Activated T-helper 17 cell treated with anti-CD3 and anti-CD28 coated beads, Interleukin-2, amount 50 U/mL, for 72 hours (primary cell): ENCODE measurements around the gene DNASE1L1. TPM values are rescaled to one million over a fixed set of nuclear protein-coding genes. Genes with fewer than 3 reads are reported as not detected.
A peak's percentile ranks its signal among the peaks of the same experiment; 100 is the strongest.

Experiments
- ATAC-seq: fragments of 150-1000 bp; cut with Tn5 transposase; replicated peaks from 2 replicates; pipeline ENCODE4 v1.10.0; 2021; ENCODE audit warnings: mild to moderate bottlenecking, moderate library complexity
- H3K27ac Mint-ChIP-seq: one replicate; pipeline ENCODE4 v1.8.0; 2022; ENCODE audit warnings: mixed read lengths
- H3K27me3 Mint-ChIP-seq: one replicate; pipeline ENCODE4 v1.8.0; 2022; ENCODE audit warnings: mixed read lengths
- H3K36me3 Mint-ChIP-seq: one replicate; pipeline ENCODE4 v1.8.0; 2022; ENCODE audit warnings: low read depth, mild to moderate bottlenecking, mixed read lengths
- H3K4me1 Mint-ChIP-seq: one replicate; pipeline ENCODE4 v1.8.0; 2022; ENCODE audit warnings: mixed read lengths
- H3K4me3 Mint-ChIP-seq: one replicate; pipeline ENCODE4 v1.8.0; 2022; ENCODE audit warnings: mild to moderate bottlenecking, mixed read lengths
- H3K9me3 Mint-ChIP-seq: one replicate; pipeline ENCODE4 v1.8.0; 2022; ENCODE audit warnings: mixed read lengths
- total RNA-seq, 2 donors: library from RNA; stranded (reverse); gene quantifications; one replicate each; pipeline ENCODE4 v1.2.3, GENCODE V29; 2022

The DNASE1L1 gene
- total RNA-seq, 2 donors from 2014 or later = 13.9 to 16.7 TPM

DNA sequence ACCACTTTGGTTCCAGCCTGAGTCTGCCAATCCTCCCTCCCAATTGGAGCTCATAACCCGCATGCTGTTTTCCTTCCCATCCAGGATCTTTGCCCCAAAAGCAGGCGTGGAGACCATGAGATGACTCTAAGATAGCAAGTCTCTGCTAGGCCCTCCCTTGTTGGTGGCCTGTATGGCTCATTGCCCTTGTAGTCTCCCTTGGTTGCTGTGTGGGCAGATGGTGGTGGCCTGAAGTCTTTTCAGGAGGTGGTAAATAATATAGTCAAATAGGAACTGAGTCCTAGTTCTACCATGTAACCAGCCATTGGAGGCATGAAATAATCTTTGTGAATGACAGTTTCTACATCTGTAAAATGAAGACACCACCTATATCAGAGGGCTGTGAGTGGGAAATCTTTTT is 20.7 kb upstream of the DNASE1L1 start:
- H3K27ac Mint-ChIP-seq = peak overlapping the region; percentile 25
- peak; percentile 29 for ATAC-seq

DNA sequence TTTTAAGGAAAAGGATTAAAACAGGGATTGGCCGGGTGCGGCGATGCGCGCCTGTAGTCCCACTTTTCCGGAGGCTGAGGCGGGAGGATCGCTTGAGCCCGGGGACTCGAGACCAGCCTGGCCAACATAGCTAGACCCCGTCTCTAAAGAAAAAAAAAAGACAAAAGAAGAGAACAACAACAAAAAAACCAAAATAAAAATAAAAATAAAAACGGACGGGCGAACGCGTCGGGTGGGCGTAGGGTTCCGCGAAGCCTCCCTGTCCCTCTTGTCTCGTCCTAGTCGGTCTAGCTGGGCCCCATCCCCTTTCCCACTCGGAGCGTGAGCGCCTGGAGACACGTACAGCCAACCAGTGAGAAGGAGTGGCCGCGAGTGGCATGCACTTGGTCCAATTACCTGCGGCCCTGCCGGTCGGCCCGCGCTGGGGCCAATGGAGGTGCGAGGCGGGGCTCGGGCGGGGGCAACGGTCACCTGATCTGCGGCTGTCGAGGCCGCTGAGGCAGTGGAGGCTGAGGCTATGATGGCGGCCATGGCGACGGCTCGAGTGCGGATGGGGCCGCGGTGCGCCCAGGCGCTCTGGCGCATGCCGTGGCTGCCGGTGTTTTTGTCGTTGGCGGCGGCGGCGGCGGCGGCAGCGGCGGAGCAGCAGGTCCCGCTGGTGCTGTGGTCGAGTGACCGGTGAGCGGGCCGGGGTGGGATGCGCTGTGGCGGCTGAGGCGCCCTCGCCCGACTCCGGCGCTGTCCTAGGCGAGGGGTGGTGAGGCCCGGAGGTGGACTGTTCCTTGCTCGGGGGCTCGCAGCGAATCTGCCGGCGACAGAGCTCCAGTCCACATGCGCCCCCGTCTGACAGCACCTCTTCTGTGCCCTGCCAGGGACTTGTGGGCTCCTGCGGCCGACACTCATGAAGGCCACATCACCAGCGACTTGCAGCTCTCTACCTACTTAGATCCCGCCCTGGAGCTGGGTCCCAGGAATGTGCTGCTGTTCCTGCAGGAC is 19.4 kb upstream of the DNASE1L1 start, which contains the start of gene ATP6AP1:
TSS of gene ATP6AP1 (plus strand) at position 502 of the 996 bp plus-strand sequence. CDS start at position 518, 16 bp downstream.
- Mint-ChIP-seq H3K36me3 (peaks cover 14% of the 10 kb centered on the region), H3K27me3 (no peaks in the 10 kb centered on the region), H3K27ac (peak within 1 kb of the TSS; percentile 73), H3K4me1 (peaks cover 6% of the 10 kb centered on the region), H3K4me3 (peak within 1 kb of the TSS; percentile 85), H3K9me3 (no peaks in the 10 kb centered on the region)
- ATAC-seq = peak; percentile 99

More for the DNA sequence above, 20.7 kb upstream of the DNASE1L1 start:
- peaks cover 6% of the 10 kb centered on the region for H3K4me1 Mint-ChIP-seq
- H3K27me3 Mint-ChIP-seq = no peaks in the 10 kb centered on the region
- no peaks in the 10 kb centered on the region for H3K9me3 Mint-ChIP-seq
- peaks cover 22% of the 10 kb centered on the region for H3K36me3 Mint-ChIP-seq
- peak overlapping the region; percentile 85 for H3K4me3 Mint-ChIP-seq

DNA sequence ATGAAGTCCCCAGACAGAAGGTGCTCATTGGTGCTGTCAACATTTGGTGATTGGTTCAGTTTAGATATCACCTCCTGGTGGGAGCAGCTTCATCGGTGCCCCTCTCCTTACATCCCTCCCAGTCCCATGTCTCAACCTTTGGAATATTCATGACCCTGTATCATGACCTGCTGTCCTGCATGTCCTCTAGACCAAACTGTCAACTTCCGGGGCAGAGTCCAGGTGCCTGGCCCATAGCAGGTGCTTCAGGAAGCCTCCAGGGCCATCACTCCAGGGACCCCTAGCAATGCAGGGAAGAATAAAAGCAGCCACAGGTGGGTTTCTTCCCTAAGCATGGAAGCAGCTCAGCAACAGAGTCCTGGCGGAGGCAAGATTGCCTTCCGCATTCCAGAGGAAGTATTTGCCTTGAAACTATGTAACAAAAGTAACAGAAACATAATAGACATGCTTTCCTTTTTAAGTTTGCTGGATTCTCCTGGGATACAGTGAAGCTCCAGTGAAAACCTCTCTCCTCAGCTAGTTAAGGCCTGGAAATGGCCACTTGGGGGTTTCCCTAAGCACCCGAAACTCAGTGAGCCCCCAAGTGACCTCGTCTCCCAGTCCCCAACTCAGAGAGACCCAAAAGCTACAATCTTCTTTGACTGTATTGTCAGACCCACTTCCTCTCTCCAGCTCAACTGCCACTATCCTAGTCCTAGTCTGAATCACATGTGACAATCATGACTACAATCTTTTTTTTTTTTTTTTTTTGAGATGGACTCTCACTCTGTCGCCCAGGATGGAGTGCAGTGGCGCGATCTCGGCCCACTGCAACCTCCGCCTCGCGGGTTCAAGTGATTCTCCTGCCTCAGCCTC is 18.1 kb upstream of the DNASE1L1 start:
- Mint-ChIP-seq H3K4me1 (peaks cover 6% of the 10 kb centered on the region), H3K36me3 (peaks cover 7% of the 10 kb centered on the region), H3K9me3 (no peaks in the 10 kb centered on the region), H3K27ac (no peak overlapping the region), H3K4me3 (peak overlapping the region; percentile 85), H3K27me3 (no peaks in the 10 kb centered on the region)
- ATAC-seq = no peak

DNA sequence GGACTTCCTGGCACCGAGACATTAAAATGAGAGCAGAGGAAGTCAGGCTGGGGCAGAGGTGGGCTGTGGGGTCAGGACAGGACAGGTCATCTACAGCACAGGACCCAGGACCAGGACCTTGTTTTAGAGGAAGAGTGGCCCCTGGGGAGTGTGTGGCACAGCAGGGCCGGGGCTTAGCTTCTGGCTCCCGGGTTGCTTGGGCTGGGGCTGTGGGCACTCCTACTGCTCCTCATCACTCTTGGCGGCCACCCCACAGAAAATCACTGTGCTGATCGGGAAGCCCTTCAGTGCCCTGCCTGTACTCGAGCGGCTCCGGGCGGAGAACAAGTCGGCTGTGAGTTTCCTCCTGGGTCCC is 11.3 kb upstream of the DNASE1L1 start:
- ATAC-seq = no peak

DNA sequence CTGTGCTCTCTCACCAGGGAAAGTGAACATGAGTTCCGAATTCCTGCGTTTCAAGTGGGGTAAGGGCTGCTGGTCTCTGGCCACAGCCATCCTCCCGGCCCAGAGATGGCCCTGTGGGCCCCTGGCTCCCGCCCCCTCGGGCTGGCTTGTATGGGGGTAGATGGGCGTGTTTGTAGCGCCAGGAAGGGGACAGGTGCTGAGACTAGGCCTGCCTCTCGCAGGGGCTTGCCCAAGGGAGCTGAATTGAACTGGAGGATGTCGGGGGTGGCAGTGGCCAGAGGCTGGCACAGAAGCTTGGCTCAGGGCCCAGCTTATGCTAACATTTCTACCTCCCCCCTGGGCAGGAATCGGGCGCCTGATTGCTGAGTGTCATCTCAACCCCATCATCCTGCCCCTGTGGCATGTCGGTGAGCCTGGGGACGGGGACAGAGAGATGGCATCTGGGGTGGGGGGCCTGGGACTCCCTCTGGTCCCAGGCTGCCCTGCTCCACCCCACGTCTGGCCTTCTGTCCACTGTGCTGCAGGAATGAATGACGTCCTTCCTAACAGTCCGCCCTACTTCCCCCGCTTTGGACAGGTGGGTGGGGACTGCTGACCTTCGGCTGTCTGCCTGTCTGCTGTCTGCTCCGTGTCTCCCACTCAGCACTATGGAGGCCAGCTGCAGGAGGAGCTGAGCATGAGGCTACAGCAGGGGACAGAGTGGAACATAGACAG is 10.8 kb upstream of the DNASE1L1 start:
- H3K27me3 Mint-ChIP-seq = no peaks in the 10 kb centered on the region

More for the DNA sequence above, 11.3 kb upstream of the DNASE1L1 start:
- H3K4me1 Mint-ChIP-seq = no peaks in the 10 kb centered on the region
- H3K4me3 Mint-ChIP-seq = no peak overlapping the region
- no peaks in the 10 kb centered on the region for H3K27me3 Mint-ChIP-seq
- H3K36me3 Mint-ChIP-seq = no peaks in the 10 kb centered on the region
- H3K27ac Mint-ChIP-seq = no peak overlapping the region
- no peaks in the 10 kb centered on the region for H3K9me3 Mint-ChIP-seq

DNA sequence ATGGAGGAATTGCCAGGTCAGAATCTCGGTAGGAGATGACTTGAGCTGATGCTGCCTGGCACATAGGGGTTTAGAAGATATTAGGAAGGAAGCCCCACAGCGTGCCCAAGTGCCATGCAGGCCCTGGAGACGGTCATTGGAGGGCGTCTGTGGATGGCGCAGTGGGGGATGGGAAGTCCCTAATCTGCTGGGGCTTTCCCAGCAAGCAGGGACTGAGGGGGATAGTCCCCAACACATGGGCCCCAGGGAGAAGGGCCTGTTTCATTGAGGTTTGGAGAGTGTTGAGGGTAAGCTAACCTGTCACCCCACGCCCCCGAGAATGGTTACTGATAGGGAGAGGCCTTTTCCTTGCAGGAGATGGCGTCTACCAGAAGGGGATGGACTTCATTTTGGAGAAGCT is 10.1 kb upstream of the DNASE1L1 start:
- H3K9me3 Mint-ChIP-seq = no peaks in the 10 kb centered on the region
- no peaks in the 10 kb centered on the region for H3K36me3 Mint-ChIP-seq
- H3K27ac Mint-ChIP-seq = no peak overlapping the region
- H3K27me3 Mint-ChIP-seq = no peaks in the 10 kb centered on the region
- no peaks in the 10 kb centered on the region for H3K4me1 Mint-ChIP-seq
- H3K4me3 Mint-ChIP-seq = no peak overlapping the region
- no peak for ATAC-seq

More for the DNA sequence above, 10.8 kb upstream of the DNASE1L1 start:
- ATAC-seq = no peak
- H3K36me3 Mint-ChIP-seq = no peaks in the 10 kb centered on the region
- no peaks in the 10 kb centered on the region for H3K4me1 Mint-ChIP-seq
- no peak overlapping the region for H3K27ac Mint-ChIP-seq
- H3K9me3 Mint-ChIP-seq = no peaks in the 10 kb centered on the region
- H3K4me3 Mint-ChIP-seq = no peak overlapping the region

DNA sequence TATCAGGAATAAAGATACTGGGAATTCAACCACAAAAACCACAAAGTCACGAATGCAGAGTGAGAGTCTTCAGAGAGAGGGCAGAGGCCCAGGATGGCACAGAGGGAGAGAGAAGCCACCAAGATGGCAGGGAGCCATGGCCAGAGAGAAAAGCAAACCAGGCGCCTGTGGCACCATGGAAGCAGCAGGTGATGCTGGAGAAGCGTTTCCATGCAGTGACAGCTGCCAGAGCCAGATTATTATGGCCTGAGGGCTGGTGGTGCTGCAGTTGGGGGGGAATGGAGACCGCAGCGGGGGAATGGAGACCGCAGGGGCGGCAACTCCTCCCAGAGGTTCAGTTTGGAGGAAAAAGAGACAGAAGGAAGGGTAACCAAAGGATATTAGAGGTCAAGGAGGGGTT is 8.1 kb upstream of the DNASE1L1 start:
- Mint-ChIP-seq H3K27ac (no peak overlapping the region), H3K27me3 (no peaks in the 10 kb centered on the region)

DNA sequence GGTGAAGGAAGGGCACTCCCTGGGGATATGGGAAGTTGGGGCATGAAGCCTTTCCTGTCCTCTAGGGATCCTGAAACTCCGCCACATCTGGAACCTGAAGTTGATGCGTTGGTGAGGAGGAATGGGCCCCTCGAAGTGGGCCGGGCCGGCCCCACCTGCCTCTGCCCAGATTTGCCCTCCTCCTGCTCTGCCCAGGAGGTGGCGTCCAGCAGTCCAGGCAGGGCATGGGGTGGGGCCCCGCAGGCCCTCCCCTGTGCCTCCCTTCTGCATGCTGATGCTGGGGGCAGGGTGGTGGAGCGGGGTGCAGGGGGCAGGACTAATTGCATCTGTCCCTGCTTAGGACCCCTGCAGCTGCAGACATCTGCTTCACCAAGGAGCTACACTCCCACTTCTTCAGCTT is 4.1 kb upstream of the DNASE1L1 start:
- Mint-ChIP-seq H3K27ac (no peak overlapping the region), H3K9me3 (no peaks in the 10 kb centered on the region), H3K4me1 (peaks cover 8% of the 10 kb centered on the region), H3K4me3 (peak overlapping the region; percentile 75), H3K36me3 (peaks cover 12% of the 10 kb centered on the region), H3K27me3 (no peaks in the 10 kb centered on the region)
- ATAC-seq = no peak

More for the DNA sequence above, 8.1 kb upstream of the DNASE1L1 start:
- no peak overlapping the region for H3K4me3 Mint-ChIP-seq
- ATAC-seq = no peak
- H3K9me3 Mint-ChIP-seq = no peaks in the 10 kb centered on the region
- H3K36me3 Mint-ChIP-seq = peaks cover 6% of the 10 kb centered on the region
- H3K4me1 Mint-ChIP-seq = peaks cover 3% of the 10 kb centered on the region

DNA sequence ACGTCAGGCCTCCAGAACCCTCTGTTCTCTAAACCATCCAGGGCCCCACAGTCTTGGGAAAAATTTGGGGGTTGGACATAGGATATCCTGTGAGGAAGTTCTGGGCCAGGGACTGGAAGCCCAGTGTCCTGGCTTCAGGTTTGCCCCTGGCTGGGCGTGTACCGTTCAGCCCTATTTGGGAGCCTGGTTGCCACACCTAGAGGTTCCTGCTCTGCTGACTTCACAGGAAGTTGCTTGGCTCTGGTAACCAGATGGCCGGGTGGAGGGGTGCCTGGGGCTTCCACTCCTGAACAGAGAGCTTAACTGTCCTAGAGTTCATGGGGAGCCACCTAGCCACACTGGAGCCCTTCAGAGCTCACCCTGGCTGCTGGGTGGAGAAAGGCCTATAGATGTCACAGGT is 3.4 kb upstream of the DNASE1L1 start:
- Mint-ChIP-seq H3K9me3 (no peaks in the 10 kb centered on the region), H3K27ac (peak overlapping the region; percentile 83), H3K27me3 (no peaks in the 10 kb centered on the region), H3K4me3 (peak overlapping the region; percentile 75), H3K4me1 (peaks cover 8% of the 10 kb centered on the region), H3K36me3 (peaks cover 12% of the 10 kb centered on the region)
- peak; percentile 57 for ATAC-seq

DNA sequence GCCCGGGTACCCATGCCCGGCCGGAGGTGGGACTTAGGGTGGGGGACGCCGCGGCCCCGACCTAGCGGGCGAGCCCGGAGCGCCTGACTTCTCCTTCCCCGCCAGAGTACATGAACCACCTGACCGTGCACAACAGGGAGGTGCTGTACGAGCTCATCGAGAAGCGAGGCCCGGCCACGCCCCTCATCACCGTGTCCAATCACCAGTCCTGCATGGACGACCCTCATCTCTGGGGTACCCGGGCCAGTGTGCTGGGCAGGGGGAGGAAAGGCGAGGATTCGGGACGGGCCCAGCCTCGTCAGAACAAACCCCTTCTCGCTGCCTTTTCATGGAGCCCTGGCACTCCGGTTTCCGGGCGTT is 2.9 kb upstream of the DNASE1L1 start:
- Mint-ChIP-seq H3K9me3 (no peaks in the 10 kb centered on the region), H3K27ac (peak overlapping the region; percentile 83), H3K36me3 (peaks cover 12% of the 10 kb centered on the region), H3K27me3 (no peaks in the 10 kb centered on the region), H3K4me3 (peak overlapping the region; percentile 75), H3K4me1 (peaks cover 8% of the 10 kb centered on the region)
- ATAC-seq = peak; percentile 87

DNA sequence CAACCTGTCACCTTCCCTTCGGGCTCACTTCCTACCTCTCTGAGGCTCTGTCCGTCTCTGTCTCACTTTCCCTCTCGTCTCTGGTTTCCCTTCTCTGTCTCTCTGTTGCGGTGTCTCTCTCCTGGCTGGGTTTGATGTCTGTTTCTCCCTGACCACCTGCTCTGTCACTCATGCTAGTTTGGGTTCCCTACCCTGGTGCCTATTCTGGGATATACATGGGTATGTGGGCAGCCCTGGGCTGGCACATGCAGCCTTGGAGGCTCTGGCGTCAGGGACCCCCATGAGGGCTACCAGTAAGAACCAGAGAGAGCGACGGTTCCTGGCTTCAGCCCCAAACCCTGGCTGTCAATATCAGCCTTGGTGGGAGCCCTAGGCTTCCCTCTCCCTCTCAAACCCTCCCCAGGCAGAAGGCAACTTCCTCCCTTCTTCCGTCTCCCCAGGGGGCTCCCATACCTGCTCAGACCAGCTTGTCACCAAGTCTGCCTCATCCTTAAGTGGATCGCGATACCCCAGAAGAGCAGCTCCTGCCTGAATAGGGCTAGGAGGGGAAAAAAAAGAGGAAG is 314 bp downstream of the DNASE1L1 start:
- Mint-ChIP-seq H3K4me1 (peaks cover 8% of the 10 kb centered on the region), H3K9me3 (no peaks in the 10 kb centered on the region), H3K36me3 (peaks cover 12% of the 10 kb centered on the region), H3K27me3 (no peaks in the 10 kb centered on the region), H3K27ac (peak overlapping the region; percentile 69), H3K4me3 (peak overlapping the region; percentile 59)
- no peak for ATAC-seq

DNA sequence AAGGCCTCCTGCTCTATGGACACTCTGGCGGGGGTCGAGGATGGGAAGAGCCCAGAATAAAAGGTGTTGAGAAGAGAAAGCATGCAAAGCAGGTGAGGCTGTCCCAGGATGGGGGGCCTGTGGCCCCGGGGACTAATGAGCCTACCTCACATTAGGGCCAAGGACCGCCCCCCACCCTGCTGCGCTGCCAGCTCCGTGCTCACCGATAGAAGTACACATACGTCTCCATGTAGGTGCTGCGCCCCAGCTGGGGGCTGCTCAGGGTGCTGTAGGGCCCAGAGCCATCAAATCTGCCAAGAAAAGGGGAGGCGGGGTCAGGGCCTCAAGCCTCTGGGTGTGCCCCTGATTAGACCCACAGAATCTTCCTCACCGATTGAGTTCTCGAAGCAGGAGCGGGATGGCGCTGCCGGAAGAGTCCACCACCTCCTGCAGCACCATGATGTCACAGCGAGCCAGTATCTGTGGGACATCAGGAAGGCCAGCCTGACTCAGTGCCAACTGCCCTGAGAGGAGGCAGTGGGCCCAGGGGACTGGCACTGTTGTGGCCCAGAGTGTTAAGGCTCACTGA is 4.3 kb downstream of the DNASE1L1 start:
- peaks cover 7% of the 10 kb centered on the region for H3K4me1 Mint-ChIP-seq
- no peak overlapping the region for H3K27ac Mint-ChIP-seq
- peaks cover 23% of the 10 kb centered on the region for H3K36me3 Mint-ChIP-seq
- no peaks in the 10 kb centered on the region for H3K27me3 Mint-ChIP-seq
- H3K9me3 Mint-ChIP-seq = no peaks in the 10 kb centered on the region
- H3K4me3 Mint-ChIP-seq = no peak overlapping the region
- ATAC-seq = no peak

DNA sequence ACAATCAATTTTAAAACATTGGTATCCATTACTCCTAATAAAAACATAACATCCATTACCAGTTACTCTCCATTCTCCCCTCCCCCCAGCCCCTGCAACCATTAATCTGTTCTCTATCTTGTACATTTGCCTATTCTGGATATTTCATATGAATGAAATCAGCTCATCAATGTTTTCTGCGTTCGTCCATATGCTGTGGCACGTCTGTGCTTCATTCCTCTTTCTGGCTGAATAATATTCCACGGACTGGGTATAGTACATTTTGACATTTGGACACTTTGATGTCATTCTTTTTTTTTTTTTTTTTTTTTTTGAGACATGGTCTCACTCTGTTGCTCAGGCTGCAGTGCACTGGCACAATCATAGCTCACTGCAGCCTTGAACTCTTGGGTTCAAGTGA is 5.2 kb downstream of the DNASE1L1 start:
- H3K9me3 Mint-ChIP-seq = no peaks in the 10 kb centered on the region
- no peaks in the 10 kb centered on the region for H3K27me3 Mint-ChIP-seq
- peaks cover 32% of the 10 kb centered on the region for H3K36me3 Mint-ChIP-seq
- no peak overlapping the region for H3K4me3 Mint-ChIP-seq
- ATAC-seq = no peak
- H3K27ac Mint-ChIP-seq = no peak overlapping the region
- peaks cover 10% of the 10 kb centered on the region for H3K4me1 Mint-ChIP-seq
